Measurements from ENCODE around the gene SUGCT.

- TF ChIP-seq CTCF (CRISPR knock-in tag; IDR thresholded peaks at IDR 0.05) (no peak), ZZZ3 (CRISPR knock-in tag; IDR thresholded peaks at IDR 0.05; ENCODE audit: borderline replicate concordance) (no peak), EZH2 (conservative IDR thresholded peaks at IDR 0.05; ENCODE audit: low read depth, low read length) (no peak), EP300 (IDR thresholded peaks at IDR 0.05; ENCODE audit: low read depth in 2 of 2, low read length in 2 of 2) (no peak), EP300 (CRISPR knock-in tag; IDR thresholded peaks at IDR 0.05; ENCODE audit: borderline replicate concordance) (no peak), ZNF292 (CRISPR knock-in tag; IDR thresholded peaks at IDR 0.05; ENCODE audit: borderline replicate concordance, low read depth) (no peak), AHDC1 (CRISPR knock-in tag; IDR thresholded peaks at IDR 0.05; ENCODE audit: borderline replicate concordance) (no peak), TCF7L2 (IDR thresholded peaks at IDR 0.05; ENCODE audit: low read depth, low read length) (no peak), ZNF784 (CRISPR knock-in tag; IDR thresholded peaks at IDR 0.05; ENCODE audit: borderline replicate concordance) (no peak)
Measured at GRCh38 chr7:40101201-40101600, 33.6 kb upstream of the SUGCT start.
